ENCODE measurements around the gene PPP6R3. TPM values are rescaled to one million over a fixed set of nuclear protein-coding genes. Genes with fewer than 3 reads are reported as not detected.

The PPP6R3 gene
- total and polyA plus RNA-seq, 2 of the 13 experiments (the other 11 are each of a cell fraction or from before 2014, with no cell fraction given), result 41.2 to 83.4 TPM

GRCh38 chr11:68461575-68461917, 994 bp downstream of the PPP6R3 start (continued):
- TF ChIP-seq REXO4 (CRISPR knock-in tag; IDR thresholded peaks at IDR 0.05; ENCODE audit: borderline replicate concordance), result no peak
- no peak for TF ChIP-seq MXI1 (IDR thresholded peaks at IDR 0.05; ENCODE audit: borderline replicate concordance, low read depth, low read length)
- 0 out of 2 replicates have a peak, but pooled peaks have one; percentile 15 for TF ChIP-seq ARID4A (CRISPR knock-in tag; IDR thresholded peaks at IDR 0.05; ENCODE audit: borderline replicate concordance)
- no peak for TF ChIP-seq HIC2 (CRISPR knock-in tag; IDR thresholded peaks at IDR 0.05; ENCODE audit: low read depth)
- no peak for TF ChIP-seq ZNF292 (CRISPR knock-in tag; IDR thresholded peaks at IDR 0.05; ENCODE audit: borderline replicate concordance, low read depth)
- TF ChIP-seq HIVEP1 (CRISPR knock-in tag; IDR thresholded peaks at IDR 0.05), result no peak
- TF ChIP-seq ZFY (CRISPR knock-in tag; IDR thresholded peaks at IDR 0.05), result no peak
- no peak for TF ChIP-seq ZNF343 (CRISPR knock-in tag; IDR thresholded peaks at IDR 0.05)
- TF ChIP-seq ZNF274 (CRISPR knock-in tag; IDR thresholded peaks at IDR 0.05), result no peak
